GM21360 (cell line): ENCODE results near the gene PLEKHG7.
A peak's percentile ranks its signal among the peaks of the same experiment; 100 is the strongest.
"Not testable (repeated sequence)": the region's sequence is repeated elsewhere in the genome, so short reads cannot be mapped to it uniquely, and the experiment has no call there.

Experiments
- ATAC-seq: cut with Tn5 transposase; IDR thresholded peaks from one replicate; pipeline ENCODE4 v1.9.1; 2021; ENCODE audit warnings: mild to moderate bottlenecking, moderate library complexity; ENCODE audit not compliant: unreplicated experiment

PLEKHG7 gene, protein sequence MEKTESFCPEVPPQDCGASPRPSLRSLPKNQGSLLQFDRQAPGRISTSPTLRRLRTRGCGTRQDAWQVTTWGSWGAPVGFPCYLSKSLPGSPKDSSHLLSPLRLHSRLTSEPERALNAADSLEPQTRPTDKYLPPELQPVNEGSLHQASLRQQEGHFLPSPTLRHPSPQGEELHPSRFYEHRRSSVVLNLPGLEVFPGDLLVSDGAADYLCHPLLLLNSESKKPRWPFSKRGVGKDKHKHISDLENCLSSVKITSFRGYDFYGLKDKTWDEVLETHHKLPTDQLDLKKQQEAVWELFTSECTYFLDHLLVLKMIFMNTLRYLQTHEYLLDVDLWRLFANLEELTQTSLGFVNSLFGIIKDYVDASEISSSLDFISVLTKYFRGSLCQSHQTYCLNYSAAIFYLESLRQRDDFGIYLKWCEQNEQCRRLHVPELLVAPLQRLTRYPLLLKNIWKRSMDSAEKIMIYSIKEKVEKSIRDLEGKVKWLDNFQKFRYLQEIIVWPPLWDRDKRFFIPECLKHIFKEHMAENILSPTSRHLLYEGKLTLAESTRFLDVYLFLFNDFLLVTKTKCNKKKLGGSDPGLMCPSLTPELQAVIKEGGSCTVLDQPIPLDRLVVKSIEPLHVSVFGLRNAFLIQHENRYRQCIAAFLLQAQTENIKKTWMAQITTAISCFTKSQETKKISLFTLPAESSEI

DNA sequence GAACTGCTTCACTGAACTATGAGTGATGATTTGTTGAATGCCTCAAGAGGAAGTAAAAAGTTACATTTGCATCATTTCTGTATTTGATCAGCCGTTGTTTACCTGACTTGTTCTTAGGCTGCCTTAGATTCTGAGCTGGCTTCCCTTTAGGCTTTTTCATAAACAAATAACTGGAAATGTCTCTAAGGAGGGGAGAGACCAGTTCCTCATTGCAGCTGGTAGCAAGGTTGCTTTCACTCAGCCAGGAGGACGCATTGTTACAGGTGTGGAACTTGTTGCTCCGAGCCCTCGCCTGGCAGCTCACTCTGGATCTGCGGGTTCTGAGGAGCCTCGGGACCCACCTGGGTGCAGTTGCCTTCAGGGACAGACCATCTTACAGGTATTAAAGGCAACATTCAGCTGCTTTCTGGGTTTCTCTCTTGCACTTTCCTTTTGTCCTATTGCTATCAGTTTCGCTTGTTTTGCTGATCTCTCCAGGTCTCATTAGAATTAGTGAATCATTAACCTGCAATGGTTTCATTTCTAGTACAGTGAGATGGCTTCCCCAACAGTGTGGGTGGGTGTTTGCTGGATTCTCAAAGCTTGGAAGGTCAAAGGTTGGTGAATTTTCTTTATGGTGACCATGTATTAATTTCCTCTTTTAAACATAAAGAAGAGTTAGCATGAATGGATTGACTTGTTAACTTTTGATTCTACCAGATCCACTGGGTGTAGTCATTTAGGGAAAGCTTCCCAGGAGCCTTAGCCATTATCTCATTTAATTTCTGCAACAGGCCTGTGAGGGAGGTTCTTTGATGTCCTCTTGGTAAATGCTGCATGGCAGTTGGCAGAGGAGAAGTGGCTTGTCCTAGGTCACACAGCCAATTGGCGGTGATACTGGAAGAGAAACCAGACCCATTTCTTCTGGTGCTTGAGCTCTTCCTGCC lies at the start of gene PLEKHG7:
PLEKHG7 (plus strand) TSS at position 236 of the 926 bp plus-strand sequence. CDS start 3,643 bp downstream, outside the sequence.
- ATAC-seq, result peak; percentile 84

DNA sequence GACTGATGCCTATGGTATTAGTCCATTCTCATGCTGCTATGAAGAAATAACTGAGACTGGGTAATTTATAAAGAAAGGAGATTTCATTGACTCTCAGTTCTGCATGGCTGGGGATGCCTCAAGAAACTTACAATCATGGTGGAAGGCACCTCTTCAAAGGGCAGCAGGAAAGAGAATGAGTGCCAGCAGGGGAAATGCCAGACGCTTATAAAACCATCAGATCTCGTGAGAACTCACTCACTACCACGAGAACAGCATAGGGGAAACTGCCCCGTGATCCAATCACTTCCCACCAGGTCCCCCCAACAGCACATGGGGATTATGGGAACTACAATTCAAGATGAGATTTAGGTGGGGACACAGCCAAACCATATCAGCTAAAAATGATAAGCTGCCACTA lies 48.5 kb upstream of the PLEKHG7 start:
- not testable (repeated sequence) for ATAC-seq

DNA sequence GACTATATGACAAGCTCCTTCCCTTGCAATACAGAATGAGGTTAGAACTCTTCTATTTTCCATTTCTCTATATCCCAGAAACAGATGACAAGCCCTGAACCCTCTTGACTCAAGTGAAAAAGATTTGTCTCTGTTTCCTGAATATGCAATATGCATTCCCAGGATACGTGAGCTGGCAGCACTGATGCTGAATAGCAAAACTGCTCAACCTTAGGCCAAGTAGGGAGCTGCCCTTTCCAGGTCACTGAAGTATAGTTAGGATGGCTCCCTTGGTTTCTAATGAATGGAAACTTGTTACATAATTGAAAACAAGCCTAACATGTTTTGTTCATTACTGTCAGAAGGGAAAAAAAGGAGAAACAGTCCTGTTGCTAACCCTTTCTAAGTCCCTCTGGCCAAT lies 47.9 kb upstream of the PLEKHG7 start:
- ATAC-seq, result no peak

DNA sequence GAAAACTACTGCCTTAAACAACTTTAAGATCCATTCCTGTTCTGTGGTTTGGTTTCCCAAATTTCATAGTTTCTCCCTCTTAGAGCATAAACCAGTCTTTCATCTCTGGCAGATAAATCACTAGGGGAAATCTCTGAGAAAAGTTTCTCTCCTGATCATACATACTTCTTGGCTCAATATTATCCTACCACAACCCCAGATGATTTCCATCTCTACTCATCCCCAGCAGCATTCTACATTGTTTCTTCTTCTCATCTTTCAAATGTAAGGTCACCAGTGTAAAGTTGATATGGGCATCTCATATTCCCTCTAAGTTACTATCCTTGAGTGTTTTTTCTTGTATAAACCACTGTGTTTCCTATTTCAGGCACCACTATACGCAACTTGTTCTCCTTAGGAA lies 45.9 kb upstream of the PLEKHG7 start:
- no peak for ATAC-seq

DNA sequence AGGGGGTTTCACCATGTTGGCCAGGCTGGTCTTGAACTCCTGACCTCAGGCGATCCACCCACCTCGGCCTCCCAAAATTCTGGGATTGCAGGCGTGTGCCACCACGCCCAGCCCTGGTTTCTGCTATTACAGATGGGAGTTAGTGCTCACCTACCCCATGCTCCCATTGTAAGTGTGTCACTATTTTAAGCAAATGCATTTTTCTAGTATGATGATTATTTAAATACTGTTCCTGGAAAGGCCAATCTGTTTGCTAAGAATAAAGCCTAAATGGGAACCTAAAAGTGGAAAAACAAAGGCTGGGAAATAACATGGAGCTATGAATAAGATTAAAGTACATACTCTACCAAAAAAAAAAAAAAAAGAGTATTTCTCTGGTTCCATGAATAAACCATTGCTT lies 45.0 kb upstream of the PLEKHG7 start:
- ATAC-seq, result no peak

DNA sequence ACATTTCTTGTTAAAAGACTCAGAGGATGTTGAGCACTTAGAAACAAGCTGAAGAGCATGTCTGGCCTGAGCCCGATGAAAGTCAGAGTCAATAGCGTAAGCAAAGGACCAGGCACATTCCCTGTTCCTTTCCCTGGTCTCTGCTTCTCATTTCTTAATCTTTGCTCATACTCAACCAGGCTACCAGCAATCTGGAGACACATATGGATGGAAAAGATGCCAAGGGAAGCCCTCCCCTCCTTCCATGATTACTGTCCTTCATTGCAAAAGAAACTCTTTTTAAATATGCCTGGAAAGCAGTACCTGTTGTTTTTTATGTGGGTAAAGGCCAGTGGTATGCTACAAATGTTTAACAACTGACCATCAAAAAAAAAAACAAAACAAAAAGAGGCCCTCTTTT lies 44.2 kb upstream of the PLEKHG7 start:
- ATAC-seq, result no peak

DNA sequence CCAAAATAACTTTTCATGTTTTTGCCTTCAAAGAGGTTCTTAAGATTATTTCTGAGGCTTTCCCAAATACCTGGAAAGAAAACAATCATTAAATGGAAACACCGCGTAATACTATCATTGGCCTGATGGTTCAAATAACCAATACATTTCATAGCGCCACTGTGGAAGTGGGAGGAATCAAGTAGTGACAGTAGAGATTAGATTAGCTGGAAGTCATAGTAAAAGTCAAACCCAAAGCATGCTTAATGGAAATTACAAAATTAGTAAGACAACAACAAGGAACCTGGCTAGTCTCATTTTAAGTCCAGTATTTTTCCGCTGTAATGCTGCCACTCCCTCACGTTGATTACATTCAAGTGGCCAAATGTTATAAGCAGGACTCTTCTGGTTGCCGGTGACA lies 41.5 kb upstream of the PLEKHG7 start:
- no peak for ATAC-seq

DNA sequence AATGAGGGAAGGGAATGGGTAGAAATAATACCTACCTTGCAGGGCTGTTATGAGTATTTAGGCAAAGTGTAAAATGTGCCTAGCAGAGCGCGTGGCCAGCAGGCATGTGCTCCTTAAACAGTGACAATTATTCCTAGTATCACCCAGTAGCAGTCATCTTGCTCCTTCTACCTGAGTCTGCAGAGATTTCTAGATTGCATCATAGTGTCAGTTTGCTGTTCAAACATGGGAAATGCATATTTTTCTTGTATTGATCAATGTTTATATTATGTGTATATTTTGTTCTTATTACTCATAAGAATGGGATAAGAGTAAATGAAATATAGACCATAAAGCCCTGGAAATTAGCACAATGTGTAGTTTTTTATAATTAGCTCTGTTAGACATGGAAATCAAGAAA lies 37.3 kb upstream of the PLEKHG7 start:
- no peak for ATAC-seq

DNA sequence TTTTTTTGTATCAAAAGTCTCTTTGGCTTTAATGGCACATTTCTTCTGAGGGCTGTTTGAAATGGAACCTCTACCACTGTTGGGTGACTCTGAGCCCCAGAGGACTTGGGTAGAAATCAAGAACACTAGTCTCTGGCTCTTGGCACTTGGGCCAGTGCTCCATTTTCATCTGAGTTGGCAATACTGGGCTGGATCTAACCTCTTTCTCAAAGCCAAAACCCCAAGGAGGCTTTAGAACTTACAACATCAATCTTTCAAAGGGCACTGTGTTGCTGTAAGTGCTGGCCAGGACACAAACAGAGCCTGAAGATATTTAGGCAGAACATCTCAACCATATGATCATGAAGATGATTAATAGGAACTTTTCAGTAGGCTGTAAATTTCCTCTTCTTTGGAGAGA lies 34.0 kb upstream of the PLEKHG7 start:
- no peak for ATAC-seq

DNA sequence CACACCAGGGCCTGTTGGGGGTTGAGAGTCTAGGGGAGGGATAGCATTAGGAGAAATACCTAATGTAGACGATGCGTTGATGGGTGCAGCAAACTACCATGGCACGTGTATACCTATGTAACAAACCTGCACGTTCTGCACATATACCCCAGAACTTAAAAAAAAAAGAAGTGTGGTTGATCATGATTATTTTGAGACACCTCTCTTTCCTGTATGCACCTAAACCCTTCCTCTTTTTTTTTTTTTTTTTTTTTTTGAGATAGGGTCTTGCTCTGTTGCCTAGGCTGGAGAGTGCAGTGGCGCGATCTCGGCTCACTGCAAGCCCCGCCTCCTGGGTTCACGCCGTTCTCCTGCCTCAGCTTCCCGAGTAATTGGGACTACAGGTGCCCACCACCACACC lies 31.3 kb upstream of the PLEKHG7 start:
- ATAC-seq, result not testable (repeated sequence)

DNA sequence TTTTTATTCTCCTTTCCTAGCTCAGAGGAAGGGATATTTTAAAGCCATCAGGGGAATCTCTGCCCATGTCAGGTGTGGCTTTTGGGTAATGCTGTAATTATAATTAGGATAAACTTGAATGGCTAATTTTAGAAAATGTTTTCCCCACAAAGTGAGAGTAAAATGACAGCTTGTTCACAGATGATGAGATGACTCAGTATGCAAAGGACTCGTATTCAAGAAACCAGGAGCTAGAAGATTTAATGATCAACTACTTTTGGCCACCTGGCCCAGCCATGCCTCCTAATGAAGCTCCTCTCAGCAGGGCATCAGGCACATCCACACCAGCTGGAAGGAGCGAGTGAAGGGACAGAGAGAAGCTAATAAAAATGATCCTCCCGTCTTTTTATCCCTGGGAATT lies 29.0 kb upstream of the PLEKHG7 start:
- no peak for ATAC-seq

DNA sequence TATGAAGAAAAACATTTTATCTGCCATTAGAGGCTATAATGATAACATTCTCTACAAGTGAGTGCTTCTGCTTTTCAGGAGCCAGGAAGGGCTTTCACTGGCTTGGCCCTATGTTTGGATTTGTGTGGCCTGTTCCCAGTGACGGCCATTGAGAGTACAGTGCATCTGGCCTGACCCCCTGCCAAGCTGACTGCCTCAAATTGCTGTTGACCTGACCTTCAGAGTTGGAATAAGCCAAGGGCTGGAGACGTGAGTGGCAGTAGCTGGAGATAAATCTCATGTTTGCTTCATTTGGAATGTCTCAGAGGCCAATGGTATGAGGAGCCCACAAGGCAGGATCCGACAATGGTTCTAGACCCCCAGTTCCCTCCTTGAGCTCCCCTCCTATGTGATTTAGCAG lies 28.3 kb upstream of the PLEKHG7 start:
- no peak for ATAC-seq

DNA sequence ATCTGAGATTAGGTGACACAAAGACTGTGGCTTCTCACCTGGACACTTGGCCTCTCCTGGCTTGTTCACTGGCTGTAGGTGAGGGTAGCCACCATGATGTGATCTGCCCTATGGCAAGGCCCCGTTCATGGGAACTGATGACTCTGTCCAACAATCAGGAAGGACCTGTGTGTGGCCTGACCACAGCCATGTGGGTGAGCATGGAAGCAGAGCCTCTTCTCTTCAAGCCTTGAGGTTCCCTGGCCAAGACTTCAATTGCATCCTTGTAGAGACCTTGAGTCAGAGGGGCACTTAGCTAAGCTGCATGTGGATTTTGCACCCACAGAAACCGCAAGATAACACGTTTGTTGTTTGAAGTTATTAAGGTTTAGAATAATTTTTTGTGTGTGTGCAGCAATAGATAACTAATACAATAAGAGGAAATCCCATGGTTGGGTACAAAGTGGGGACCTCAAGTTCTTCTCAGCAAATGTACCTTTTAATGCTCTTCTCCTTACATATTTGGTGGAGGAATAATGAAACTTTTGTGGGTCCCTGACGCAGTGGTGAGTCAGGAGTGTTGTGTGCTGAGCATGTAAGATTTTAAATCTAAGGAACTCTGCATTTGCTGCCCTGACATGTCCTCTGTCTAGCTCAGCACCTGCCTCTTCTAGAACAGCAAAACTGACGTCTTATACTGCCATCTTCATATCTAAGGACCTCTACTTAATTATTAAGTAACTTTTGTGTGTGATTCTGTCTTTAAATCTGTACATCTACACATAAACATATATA lies 27.5 kb upstream of the PLEKHG7 start:
- no peak for ATAC-seq

DNA sequence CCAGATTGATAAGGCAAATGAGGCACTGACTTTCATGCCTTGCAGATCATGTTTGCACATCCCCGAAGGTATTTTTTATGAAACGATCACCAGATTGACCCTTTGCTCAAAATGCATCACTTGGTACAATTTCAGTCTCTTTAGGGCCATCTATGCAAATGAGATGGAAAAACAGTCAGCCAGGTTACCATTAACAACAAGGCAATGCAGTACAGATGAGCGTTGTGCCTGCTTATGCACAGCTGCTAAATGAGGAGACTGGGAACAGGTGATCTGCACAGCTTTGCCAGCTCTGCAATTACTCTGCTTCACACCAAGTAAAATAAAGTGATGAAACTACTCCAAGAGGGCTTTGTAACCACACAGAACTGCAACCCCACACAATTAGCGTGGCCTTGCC lies 26.1 kb upstream of the PLEKHG7 start:
- ATAC-seq, result no peak

DNA sequence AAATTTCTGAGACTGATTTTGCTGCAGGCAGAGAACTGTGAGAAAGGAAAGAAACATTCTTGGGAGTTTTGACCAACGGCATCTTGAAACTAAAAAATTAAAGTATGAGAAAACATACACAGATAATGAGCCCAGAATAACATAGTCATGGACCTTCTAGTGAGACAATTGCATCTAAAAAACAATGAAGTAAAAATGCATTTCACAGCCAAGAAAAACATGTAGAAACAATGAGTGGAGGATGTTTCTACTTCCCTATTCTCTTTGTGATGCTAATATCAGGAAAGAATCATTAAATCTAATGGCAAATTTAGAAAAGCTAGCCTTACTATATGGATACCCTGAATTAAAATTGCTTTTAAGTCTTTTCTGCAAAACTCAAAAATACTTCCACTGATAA lies 12.2 kb upstream of the PLEKHG7 start:
- no peak for ATAC-seq

DNA sequence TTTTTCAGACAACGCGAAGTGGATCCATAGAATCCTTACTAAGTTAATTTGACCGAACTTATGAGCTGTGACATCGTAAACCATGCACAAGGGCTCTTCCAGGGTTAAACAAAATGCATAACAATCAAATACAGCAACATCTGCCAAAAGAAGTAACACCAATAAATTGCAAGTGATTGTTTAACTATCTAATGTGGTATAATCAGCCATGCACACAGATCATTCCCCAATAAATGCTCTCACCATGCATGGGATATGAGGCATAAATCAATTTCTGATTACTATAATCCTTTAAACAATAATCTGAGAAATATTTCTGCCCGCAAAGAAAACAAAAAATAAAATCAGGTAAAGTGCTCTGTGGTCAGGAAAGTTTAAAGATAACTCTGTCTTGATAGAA lies 7.7 kb upstream of the PLEKHG7 start:
- no peak for ATAC-seq

DNA sequence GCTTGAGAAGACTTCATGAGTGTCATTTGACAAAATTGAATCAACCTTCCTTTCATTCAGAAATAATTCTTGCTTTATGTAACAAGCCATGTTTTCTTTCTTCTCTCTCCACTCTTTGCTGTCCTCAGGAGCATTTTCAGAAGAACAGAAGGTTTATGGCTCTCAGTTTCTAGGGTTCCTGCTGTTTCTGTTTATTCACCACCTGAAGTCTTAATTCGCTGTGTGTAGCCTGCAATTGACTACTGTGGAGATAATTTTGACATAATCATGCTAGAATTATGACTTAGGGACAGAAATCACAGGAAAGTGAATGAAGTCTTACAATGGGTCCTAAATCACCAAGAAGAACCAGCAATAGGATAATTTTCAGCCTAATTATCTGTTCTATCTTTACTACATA lies 7.2 kb upstream of the PLEKHG7 start:
- no peak for ATAC-seq

DNA sequence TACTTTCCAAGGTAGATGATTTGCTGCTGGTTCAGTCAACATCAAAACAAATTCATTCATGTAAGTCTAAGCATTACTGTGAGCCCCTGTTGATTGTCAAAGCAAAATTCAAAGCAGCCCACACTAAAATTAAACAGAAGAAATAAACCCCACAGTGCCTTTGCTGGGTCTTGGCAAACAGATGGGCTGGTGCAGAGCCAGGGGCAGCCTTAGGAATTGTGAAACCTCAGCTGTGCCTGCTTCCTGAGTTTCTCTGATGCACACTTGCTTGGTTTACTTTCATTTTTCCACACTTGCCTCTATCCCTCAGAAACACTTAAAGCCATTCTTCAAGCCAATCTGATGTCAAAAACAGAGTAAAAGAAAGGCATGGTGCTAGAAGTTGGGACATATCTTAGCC lies 6.6 kb upstream of the PLEKHG7 start:
- no peak for ATAC-seq

DNA sequence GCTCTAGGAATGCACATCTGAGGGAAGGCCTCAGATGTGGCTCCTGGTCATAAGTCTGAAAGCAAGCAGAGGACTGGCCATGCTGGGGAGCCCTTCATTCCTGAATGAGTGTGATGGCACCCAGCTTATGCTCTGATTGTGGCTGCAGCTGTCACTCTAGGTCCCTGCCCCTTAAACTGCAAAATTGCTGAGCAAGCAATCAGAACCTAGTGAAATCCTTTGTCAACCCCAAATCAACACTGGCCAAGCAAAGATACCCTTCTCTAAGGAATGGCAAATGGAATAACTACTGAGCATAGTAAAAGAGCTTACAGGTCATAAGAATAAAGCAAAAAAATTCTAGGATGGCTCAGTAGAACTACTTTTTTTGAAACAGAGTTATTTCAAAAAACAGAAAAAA lies 4.3 kb upstream of the PLEKHG7 start:
- no peak for ATAC-seq

DNA sequence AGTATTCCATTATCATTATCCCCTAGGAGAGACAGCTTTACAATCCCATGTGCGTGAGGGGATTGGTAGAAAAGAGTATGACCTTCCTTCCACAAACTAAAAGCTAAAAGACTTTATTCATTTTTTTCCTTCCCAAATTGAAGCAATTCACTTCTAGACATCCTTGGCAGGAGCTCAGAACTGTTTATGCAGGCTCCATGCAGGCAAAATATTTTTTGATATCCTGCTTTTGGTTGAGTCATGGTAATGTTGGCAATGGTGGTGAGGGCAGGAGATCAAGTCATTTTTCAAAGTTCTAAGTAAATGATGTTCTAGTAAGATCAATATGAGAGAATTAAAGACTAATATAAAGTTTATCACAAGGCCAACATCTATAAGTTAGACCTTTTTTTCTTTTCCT lies 1.3 kb upstream of the PLEKHG7 start:
- no peak for ATAC-seq

DNA sequence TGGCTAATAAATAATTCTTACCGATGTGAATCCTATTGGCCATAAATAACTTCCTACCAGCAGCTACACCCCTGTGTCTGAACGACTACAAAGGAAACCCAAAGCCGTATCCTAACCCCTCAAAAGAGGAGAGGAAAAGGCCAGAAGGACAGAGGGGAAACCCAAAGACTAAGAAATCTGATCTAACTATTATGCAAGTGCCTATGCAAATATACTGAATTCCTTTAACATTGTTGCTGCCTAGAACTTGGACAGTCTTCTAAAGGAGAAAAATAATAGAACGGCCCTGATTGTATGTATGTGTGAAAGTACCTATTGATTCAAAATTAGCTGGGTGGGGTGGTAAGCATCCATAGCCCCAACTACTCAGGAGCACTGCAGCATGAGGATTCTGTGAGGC lies 997 bp downstream of the PLEKHG7 start:
- no peak for ATAC-seq
